Bronchial smooth muscle cell (primary cell): Measurements from ENCODE around the gene MCRIP2. TPM values are rescaled to one million over a fixed set of nuclear protein-coding genes. Genes with fewer than 3 reads are reported as not detected.

Source experiments
- total RNA-seq: library from RNA; depleted of rRNA; stranded (reverse); fragments of >200 nt; gene quantifications from 2 replicates; pipeline ENCODE4 v1.2.1, GENCODE V29; 2014

Gene MCRIP2
- 9.0 and 12.9 TPM in 2 replicates for total RNA-seq

GRCh38 chr16:641326-642188 lies at the start of gene MCRIP2:
TSS of gene MCRIP2 (plus strand) at chr16:641828. CDS start at chr16:641992, 164 bp downstream.

DNA sequence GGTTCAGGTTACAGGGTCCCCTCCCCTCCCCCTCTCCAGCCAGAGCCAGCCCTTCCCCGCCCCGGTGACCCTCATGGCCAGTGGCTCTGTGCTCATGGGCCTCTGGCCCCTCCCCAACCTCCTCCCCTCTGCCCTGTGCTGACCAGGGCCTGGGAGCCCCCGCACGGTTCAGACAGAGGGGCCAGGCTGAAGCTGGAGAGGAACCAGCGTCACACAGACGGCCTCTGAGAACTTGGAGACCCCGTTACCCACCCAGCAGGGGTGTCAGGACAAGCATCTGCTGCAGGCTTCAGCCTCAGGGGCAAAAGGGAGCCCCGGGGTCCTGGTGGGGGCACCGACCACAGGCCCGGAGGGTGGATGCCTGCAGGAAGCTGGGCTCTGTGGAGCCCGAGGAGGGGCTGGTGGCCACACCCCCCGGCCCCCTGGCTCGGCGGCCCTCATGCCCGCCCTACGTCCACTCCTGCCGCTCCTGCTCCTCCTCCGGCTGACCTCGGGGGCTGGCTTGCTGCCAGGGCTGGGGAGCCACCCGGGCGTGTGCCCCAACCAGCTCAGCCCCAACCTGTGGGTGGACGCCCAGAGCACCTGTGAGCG lies 10.7 kb upstream of the MCRIP2 start, which contains the start of gene WFIKKN1:
Gene WFIKKN1 (plus strand): TSS at position 171 of the 591 bp plus-strand sequence. CDS start 269 bp downstream, at position 440.

GRCh38 chr16:636206-637080 lies 5.2 kb upstream of the MCRIP2 start, which contains the start of gene METTL26:
TSS of gene METTL26 (minus strand) at chr16:636305. CDS start at chr16:636290, 15 bp downstream.

GRCh38 chr16:648781-649589 lies 7.4 kb downstream of the MCRIP2 start, which contains the start of gene WDR90:
TSS of gene WDR90 (plus strand) at chr16:649365. CDS start at chr16:649417, 52 bp downstream.

DNA sequence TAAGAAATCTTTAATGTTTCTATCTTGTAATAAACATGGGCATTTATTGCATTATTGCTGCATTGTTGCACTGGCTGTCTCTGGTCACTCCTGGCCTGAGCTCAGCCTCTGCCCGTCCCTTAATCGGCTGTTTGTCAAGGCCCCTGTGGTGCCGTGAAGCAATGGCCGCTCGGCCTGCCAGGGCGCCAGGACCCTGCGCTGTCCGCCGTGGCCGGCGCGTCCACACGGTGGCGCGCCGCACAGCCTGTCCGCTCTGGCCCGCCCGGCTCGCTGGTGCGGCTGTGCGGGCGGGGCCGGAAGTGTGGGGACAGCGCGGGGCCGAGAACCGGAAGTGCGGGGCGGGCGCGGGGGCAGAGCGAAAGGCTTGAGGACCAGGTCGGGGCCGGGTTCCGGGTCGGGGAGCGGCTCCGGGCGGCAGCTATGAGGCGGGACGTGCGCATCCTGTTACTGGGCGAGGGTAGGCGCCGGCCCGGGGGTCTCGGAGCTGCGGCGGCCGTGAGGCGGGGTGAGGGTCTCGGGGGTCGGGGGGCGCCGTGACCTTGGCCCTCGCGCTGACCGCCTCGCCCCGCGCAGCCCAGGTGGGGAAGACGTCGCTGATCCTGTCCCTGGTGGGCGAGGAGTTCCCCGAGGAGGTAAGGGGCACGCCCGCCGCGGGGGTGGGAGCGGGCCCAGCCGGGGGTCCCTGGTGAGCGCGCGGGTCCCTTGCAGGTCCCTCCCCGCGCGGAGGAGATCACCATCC lies 26.3 kb downstream of the MCRIP2 start, which contains the start of gene RHOT2:
Gene RHOT2 (plus strand): TSS at position 353 of the 739 bp plus-strand sequence. CDS start 68 bp downstream, at position 421.

GRCh38 chr16:674968-675883 lies 33.6 kb downstream of the MCRIP2 start, which contains the start of gene RHBDL1:
TSS of gene RHBDL1 (plus strand) at chr16:675671. CDS start at chr16:675791, 120 bp downstream.

GRCh38 chr16:679814-680624 lies 38.4 kb downstream of the MCRIP2 start, which contains the start of gene STUB1:
TSS of gene STUB1 (plus strand) at chr16:680410. CDS start at chr16:680526, 116 bp downstream.

GRCh38 chr16:684071-684794 lies 42.6 kb downstream of the MCRIP2 start, which contains the start of gene JMJD8:
TSS of gene JMJD8 (minus strand) at chr16:684334. CDS start at chr16:684319, 15 bp downstream.

Other genes with a start within 250 kb of the MCRIP2 start
- 47.2 and 78.2 TPM in 2 replicates for gene NME4, start 244.6 kb upstream of the MCRIP2 start, total RNA-seq
- gene DECR2, start 239.9 kb upstream of the MCRIP2 start, total RNA-seq = 3.7 and 11.8 TPM in 2 replicates
- 17.5 and 18.0 TPM in 2 replicates for gene RAB11FIP3, start 216.2 kb upstream of the MCRIP2 start, total RNA-seq
- gene CAPN15, start 114.1 kb upstream of the MCRIP2 start, total RNA-seq = 13.9 and 15.9 TPM in 2 replicates
- not detected in 2 replicates for gene PRR35, start 81.4 kb upstream of the MCRIP2 start, total RNA-seq
- 1.1 and 4.7 TPM in 2 replicates for gene NHLRC4, start 74.8 kb upstream of the MCRIP2 start, total RNA-seq
- 16.7 and 23.0 TPM in 2 replicates for gene PIGQ, start 71.9 kb upstream of the MCRIP2 start, total RNA-seq
- 6.5 and 8.2 TPM in 2 replicates for gene RAB40C, start 51.8 kb upstream of the MCRIP2 start, total RNA-seq
- 0.09 and 0.32 TPM in 2 replicates for gene WFIKKN1, start 10.8 kb upstream of the MCRIP2 start, total RNA-seq
- gene METTL26, start 5.5 kb upstream of the MCRIP2 start, total RNA-seq = 66.9 and 80.2 TPM in 2 replicates
- 8.5 TPM in 2 replicates for gene WDR90, start 7.5 kb downstream of the MCRIP2 start, total RNA-seq
- 30.1 and 32.0 TPM in 2 replicates for gene RHOT2, start 26.3 kb downstream of the MCRIP2 start, total RNA-seq
- 3.9 and 5.0 TPM in 2 replicates for gene RHBDL1, start 33.8 kb downstream of the MCRIP2 start, total RNA-seq
- gene STUB1, start 38.6 kb downstream of the MCRIP2 start, total RNA-seq = 187 and 202 TPM in 2 replicates
- 18.1 and 22.9 TPM in 2 replicates for gene JMJD8, start 42.5 kb downstream of the MCRIP2 start, total RNA-seq
- gene WDR24, start 48.6 kb downstream of the MCRIP2 start, total RNA-seq = 3.8 and 5.2 TPM in 2 replicates
- under 0.01 and 0.09 TPM in 2 replicates for gene FBXL16, start 64.0 kb downstream of the MCRIP2 start, total RNA-seq
- gene METRN, start 73.3 kb downstream of the MCRIP2 start, total RNA-seq = 67.3 and 101 TPM in 2 replicates
- gene ANTKMT, start 79.3 kb downstream of the MCRIP2 start, total RNA-seq = 12.5 and 23.6 TPM in 2 replicates
- gene CCDC78, start 84.6 kb downstream of the MCRIP2 start, total RNA-seq = 0.34 and 2.0 TPM in 2 replicates
- 9.7 and 15.1 TPM in 2 replicates for gene HAGHL, start 85.3 kb downstream of the MCRIP2 start, total RNA-seq
- gene CIAO3, start 99.2 kb downstream of the MCRIP2 start, total RNA-seq = 24.3 and 32.0 TPM in 2 replicates
- gene MSLN, start 118.9 kb downstream of the MCRIP2 start, total RNA-seq = not detected in 2 replicates
- 15.3 and 15.8 TPM in 2 replicates for gene RPUSD1, start 146.6 kb downstream of the MCRIP2 start, total RNA-seq
- 1.7 and 3.0 TPM in 2 replicates for gene CHTF18, start 146.8 kb downstream of the MCRIP2 start, total RNA-seq
- not detected in 2 replicates for gene GNG13, start 158.9 kb downstream of the MCRIP2 start, total RNA-seq